Glutamatergic neuron (in vitro differentiated cells): ENCODE measurements around the gene WDR37. TPM values are rescaled to one million over a fixed set of nuclear protein-coding genes. Genes with fewer than 3 reads are reported as not detected.

ENCODE experiments used
- DNase-seq: peaks from one replicate; pipeline ENCODE4 v3.0.0; 2022
- H3K27ac Mint-ChIP-seq: one replicate; pipeline ENCODE4 v1.8.0; 2020; ENCODE audit warnings: mild to moderate bottlenecking, mixed read lengths, inconsistent platforms; ENCODE audit not compliant: unreplicated experiment
- H3K27me3 Mint-ChIP-seq: one replicate; pipeline ENCODE4 v1.8.0; 2020; ENCODE audit warnings: mild to moderate bottlenecking, moderate library complexity, mixed read lengths, inconsistent platforms; ENCODE audit not compliant: unreplicated experiment
- H3K36me3 Mint-ChIP-seq: one replicate; pipeline ENCODE4 v1.8.0; 2020; ENCODE audit warnings: mild to moderate bottlenecking, mixed read lengths, inconsistent platforms; ENCODE audit not compliant: unreplicated experiment
- H3K4me1 Mint-ChIP-seq: one replicate; pipeline ENCODE4 v1.8.0; 2020; ENCODE audit warnings: mild to moderate bottlenecking, low read depth, mixed read lengths, inconsistent platforms; ENCODE audit not compliant: unreplicated experiment
- H3K4me3 Mint-ChIP-seq: one replicate; pipeline ENCODE4 v1.8.0; 2020; ENCODE audit warnings: mild to moderate bottlenecking, mixed read lengths, inconsistent platforms; ENCODE audit not compliant: unreplicated experiment
- H3K9me3 Mint-ChIP-seq: one replicate; pipeline ENCODE4 v1.8.0; 2020; ENCODE audit warnings: mild to moderate bottlenecking, moderate library complexity, mixed read lengths, inconsistent platforms; ENCODE audit not compliant: unreplicated experiment
- CTCF ChIP-seq: fragments of 200-600 bp; sonication (generic); IDR thresholded peaks from one replicate; pipeline ENCODE4 v1.5.0; 2021; ENCODE audit not compliant: partially characterized antibody, unreplicated experiment
- total RNA-seq: library from RNA; stranded (reverse); fragmentation: NEBNext Ultra II Directional; extraction: Animal tissue kit (Norgen Biotek cat#: 25700); gene quantifications from one replicate; pipeline ENCODE4 v1.2.1, GENCODE V29; 2021; ENCODE audit not compliant: unreplicated experiment

The WDR37 gene
- total RNA-seq, 1 donor from 2014 or later = 27.8 TPM

- H3K27ac Mint-ChIP-seq = no peak overlapping the region
- no peaks in the 10 kb centered on the region for H3K4me1 Mint-ChIP-seq
- no peaks in the 10 kb centered on the region for H3K9me3 Mint-ChIP-seq
- no peak for TF ChIP-seq CTCF
- no peak overlapping the region for H3K4me3 Mint-ChIP-seq
- peaks cover 14% of the 10 kb centered on the region for H3K36me3 Mint-ChIP-seq
- no peak for DNase-seq
- peaks cover 3% of the 10 kb centered on the region for H3K27me3 Mint-ChIP-seq
These were observed 74.0 kb downstream of the WDR37 start for GRCh38 chr10:1130226-1130625.

- no peaks in the 10 kb centered on the region for H3K9me3 Mint-ChIP-seq
- H3K4me1 Mint-ChIP-seq = no peaks in the 10 kb centered on the region
- H3K4me3 Mint-ChIP-seq = no peak overlapping the region
- peaks cover 10% of the 10 kb centered on the region for H3K36me3 Mint-ChIP-seq
- no peak for DNase-seq
- no peak for TF ChIP-seq CTCF
- H3K27ac Mint-ChIP-seq = no peak overlapping the region
- peaks cover 3% of the 10 kb centered on the region for H3K27me3 Mint-ChIP-seq
These were observed 75.0 kb downstream of the WDR37 start for GRCh38 chr10:1130995-1131790.

GRCh38 chr10:1132584-1132983 is 76.4 kb downstream of the WDR37 start:
- DNase-seq = no peak
- no peaks in the 10 kb centered on the region for H3K9me3 Mint-ChIP-seq
- TF ChIP-seq CTCF = no peak
- H3K4me3 Mint-ChIP-seq = no peak overlapping the region
- H3K36me3 Mint-ChIP-seq = peaks cover 15% of the 10 kb centered on the region
- peaks cover 1% of the 10 kb centered on the region for H3K27me3 Mint-ChIP-seq
- H3K27ac Mint-ChIP-seq = no peak overlapping the region
- H3K4me1 Mint-ChIP-seq = no peaks in the 10 kb centered on the region

- H3K27me3 Mint-ChIP-seq = peaks cover 1% of the 10 kb centered on the region
- no peaks in the 10 kb centered on the region for H3K9me3 Mint-ChIP-seq
- H3K36me3 Mint-ChIP-seq = peaks cover 20% of the 10 kb centered on the region
These were observed 77.4 kb downstream of the WDR37 start for GRCh38 chr10:1133495-1134045.

More at GRCh38 chr10:1133495-1134045, 77.4 kb downstream of the WDR37 start:
- no peak for TF ChIP-seq CTCF
- Mint-ChIP-seq H3K4me3 (no peak overlapping the region), H3K4me1 (no peaks in the 10 kb centered on the region), H3K27ac (no peak overlapping the region)
- no peak for DNase-seq
